IPS DF 6.9 (cell line): ENCODE measurements around the gene TLR9.

Source experiments
- DNase-seq: peaks from one replicate; pipeline ENCODE4 v3.0.0-alpha.2; 2013; ENCODE audit warnings: low read depth, low spot score
- H3K27ac ChIP-seq: one replicate; pipeline ENCODE4 v1.5.1; 2013; ENCODE audit warnings: low read length, control low read depth
- H3K27me3 ChIP-seq: 2 replicates; pipeline ENCODE4 v1.6.1; 2013; ENCODE audit warnings: mild to moderate bottlenecking, low read length; ENCODE audit not compliant: control insufficient read depth, insufficient read depth
- H3K36me3 ChIP-seq: 2 replicates; pipeline ENCODE4 v1.6.1; 2013; ENCODE audit warnings: low read length; ENCODE audit not compliant: control insufficient read depth, insufficient read depth
- H3K4me1 ChIP-seq: 2 replicates; pipeline ENCODE4 v1.6.1; 2013; ENCODE audit warnings: low read length; ENCODE audit not compliant: control insufficient read depth, insufficient read depth
- H3K4me3 ChIP-seq: 2 replicates; pipeline ENCODE4 v1.5.1; 2013; ENCODE audit warnings: mild to moderate bottlenecking, low read length
- H3K9me3 ChIP-seq: 2 replicates; pipeline ENCODE4 v1.6.1; 2013; ENCODE audit warnings: low read length, inconsistent platforms; ENCODE audit not compliant: control insufficient read depth, insufficient read depth
- WGBS: extraction: QIAGEN DNeasy Blood & Tissue Kit; methylation state at CpG from one replicate; pipeline ENCODE4 v1.1.7; 2013; ENCODE audit warnings: mixed read lengths, missing lambda C conversion rate; ENCODE audit not compliant: insufficient read length, insufficient coverage; 5-methylcytosine and 5-hydroxymethylcytosine counted together

TLR9 gene

DNA sequence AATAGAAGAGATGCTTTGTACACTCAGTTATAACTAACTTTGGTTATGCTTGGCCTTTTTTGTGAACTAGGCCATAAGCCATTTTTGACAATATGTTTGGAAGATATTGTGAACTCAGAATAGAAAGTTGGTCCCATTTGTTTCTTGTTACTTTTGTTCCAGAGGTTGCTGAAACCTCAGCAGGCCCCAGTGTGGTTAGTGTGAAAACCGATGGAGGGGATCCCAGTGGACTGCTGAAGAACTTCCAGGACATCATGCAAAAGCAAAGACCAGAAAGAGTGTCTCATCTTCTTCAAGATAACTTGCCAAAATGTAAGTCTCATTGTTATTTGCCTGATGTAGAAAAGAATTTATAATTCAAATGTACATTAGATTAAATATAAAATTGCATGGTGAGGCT, 21.7 kb downstream of the TLR9 start:
- Histone ChIP-seq H3K27me3 (no peaks in the 10 kb centered on the region), H3K4me1 (no peaks in the 10 kb centered on the region), H3K36me3 (peaks cover 21% of the 10 kb centered on the region), H3K27ac (no peak overlapping the region), H3K9me3 (no peaks in the 10 kb centered on the region), H3K4me3 (no peak overlapping the region)
- no peak for DNase-seq
- no CpG with 5 or more reads among the region's 1 CpG for WGBS

- Histone ChIP-seq H3K4me3 (no peak overlapping the region), H3K36me3 (peaks cover 18% of the 10 kb centered on the region), H3K27me3 (no peaks in the 10 kb centered on the region), H3K27ac (no peak overlapping the region), H3K4me1 (peaks cover 2% of the 10 kb centered on the region; the same call in 1 of the 2 replicates), H3K9me3 (no peaks in the 10 kb centered on the region)
- no peak for DNase-seq
- WGBS = no CpG with 5 or more reads among the region's 4 CpGs
Observed at GRCh38 chr3:52202384-52203077, 22.9 kb downstream of the TLR9 start.

GRCh38 chr3:52200981-52201679, 24.3 kb downstream of the TLR9 start:
- no peak for DNase-seq
- H3K9me3 ChIP-seq = no peaks in the 10 kb centered on the region
- H3K4me3 ChIP-seq = no peak overlapping the region
- peaks cover 14% of the 10 kb centered on the region for H3K36me3 ChIP-seq
- no CpG with 5 or more reads among the region's 5 CpGs for WGBS
- peaks cover 4% of the 10 kb centered on the region; the same call in 1 of the 2 replicates for H3K4me1 ChIP-seq
- no peak overlapping the region for H3K27ac ChIP-seq
- no peaks in the 10 kb centered on the region for H3K27me3 ChIP-seq

- Histone ChIP-seq H3K27me3 (no peaks in the 10 kb centered on the region), H3K9me3 (no peaks in the 10 kb centered on the region), H3K36me3 (peaks cover 5% of the 10 kb centered on the region), H3K4me1 (peaks cover 4% of the 10 kb centered on the region; the same call in 1 of the 2 replicates), H3K27ac (no peak overlapping the region), H3K4me3 (peak overlapping the region; percentile 90)
- no peak for DNase-seq
- WGBS = no CpG with 5 or more reads among the region's 14 CpGs
Observed at GRCh38 chr3:52198643-52199608, 26.5 kb downstream of the TLR9 start.

GRCh38 chr3:52197842-52198625, 27.4 kb downstream of the TLR9 start, which contains the start of gene ALAS1:
ALAS1 (plus strand) TSS chr3:52198160; CDS start chr3:52199242, 1,082 bp downstream.
- no peaks in the 10 kb centered on the region for H3K9me3 ChIP-seq
- no peaks in the 10 kb centered on the region for H3K27me3 ChIP-seq
- H3K27ac ChIP-seq = no peak within 1 kb of the TSS
- H3K4me1 ChIP-seq = peaks cover 4% of the 10 kb centered on the region; the same call in 1 of the 2 replicates
- 0 out of 2 replicates have a peak, but pooled peaks cover 3% of the 10 kb centered on the region for H3K36me3 ChIP-seq
- peak within 1 kb of the TSS; percentile 90 for H3K4me3 ChIP-seq
- peak; percentile 78 for DNase-seq
- WGBS = no CpG with 5 or more reads among the region's 71 CpGs

GRCh38 chr3:52197499-52197841, 28.0 kb downstream of the TLR9 start:
- WGBS = no CpG with 5 or more reads among the region's 10 CpGs

GRCh38 chr3:52196977-52197376, 28.5 kb downstream of the TLR9 start:
- no peak for DNase-seq
- no peaks in the 10 kb centered on the region for H3K36me3 ChIP-seq
- WGBS = no CpG with 5 or more reads among the region's 3 CpGs
- H3K9me3 ChIP-seq = no peaks in the 10 kb centered on the region
- H3K27ac ChIP-seq = no peak overlapping the region
- no peak overlapping the region for H3K4me3 ChIP-seq
- peaks cover 4% of the 10 kb centered on the region; the same call in 1 of the 2 replicates for H3K4me1 ChIP-seq
- no peaks in the 10 kb centered on the region for H3K27me3 ChIP-seq

More at GRCh38 chr3:52197499-52197841, 28.0 kb downstream of the TLR9 start:
- no peak overlapping the region for H3K27ac ChIP-seq
- no peak for DNase-seq
- 0 out of 2 replicates have a peak, but pooled peaks cover 2% of the 10 kb centered on the region for H3K36me3 ChIP-seq
- H3K27me3 ChIP-seq = no peaks in the 10 kb centered on the region
- peaks cover 4% of the 10 kb centered on the region; the same call in 1 of the 2 replicates for H3K4me1 ChIP-seq
- H3K9me3 ChIP-seq = no peaks in the 10 kb centered on the region
- peak overlapping the region; percentile 12; the same call in 1 of the 2 replicates for H3K4me3 ChIP-seq

DNA sequence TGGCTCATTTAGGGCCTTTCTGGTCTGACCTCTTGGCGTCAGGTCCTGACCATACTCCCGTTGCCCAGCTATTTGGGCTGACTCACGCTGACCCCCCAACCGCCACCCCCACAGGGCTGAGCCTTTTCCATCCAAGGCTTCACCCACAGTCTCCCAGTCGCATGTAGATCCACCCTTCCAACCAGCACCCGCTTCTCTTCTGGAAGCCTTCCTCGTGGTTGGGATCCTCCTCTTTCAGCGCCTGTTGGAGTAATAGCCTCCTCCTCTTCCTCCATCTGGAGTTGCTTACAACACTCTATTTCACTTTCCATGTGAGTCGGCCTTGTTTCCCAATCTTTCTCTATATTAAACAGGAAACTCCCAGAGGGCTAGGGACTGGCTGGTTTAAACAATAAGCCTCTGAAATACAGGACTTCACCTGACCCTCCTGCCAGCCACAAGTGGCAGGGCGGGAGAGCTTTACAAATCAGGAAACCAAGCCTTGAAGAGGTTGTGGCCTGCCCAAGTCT, 29.6 kb downstream of the TLR9 start:
- Histone ChIP-seq H3K27me3 (no peaks in the 10 kb centered on the region), H3K27ac (no peak overlapping the region), H3K9me3 (no peaks in the 10 kb centered on the region), H3K4me1 (peaks cover 4% of the 10 kb centered on the region; the same call in 1 of the 2 replicates), H3K36me3 (no peaks in the 10 kb centered on the region), H3K4me3 (no peak overlapping the region)
- DNase-seq = no peak
- WGBS = no CpG with 5 or more reads among the region's 10 CpGs

DNA sequence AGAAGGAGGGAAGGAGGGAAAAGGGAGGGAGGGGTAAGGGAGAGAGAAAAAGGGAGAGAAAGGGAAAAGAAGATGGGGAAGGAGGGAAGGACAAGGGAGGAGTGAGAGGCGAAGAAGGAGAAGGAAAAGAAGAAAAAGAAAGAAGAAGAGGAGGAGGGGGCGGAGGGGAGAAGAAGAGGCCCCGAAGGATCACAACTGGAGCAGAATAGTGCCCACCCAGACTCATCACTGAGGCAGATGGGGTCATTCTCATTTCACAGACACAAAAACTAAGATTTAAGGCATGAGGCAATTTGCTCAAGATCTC, 30.2 kb downstream of the TLR9 start:
- H3K36me3 ChIP-seq = no peaks in the 10 kb centered on the region
- H3K4me1 ChIP-seq = peaks cover 4% of the 10 kb centered on the region; the same call in 1 of the 2 replicates
- no peak overlapping the region for H3K27ac ChIP-seq
- no peaks in the 10 kb centered on the region for H3K27me3 ChIP-seq
- WGBS = no CpG with 5 or more reads among the region's 3 CpGs
- DNase-seq = no peak
- H3K4me3 ChIP-seq = no peak overlapping the region
- no peaks in the 10 kb centered on the region for H3K9me3 ChIP-seq
